ENCODE data around the gene CFAP45. TPM values are rescaled to one million over a fixed set of nuclear protein-coding genes. Genes with fewer than 3 reads are reported as not detected.

The CFAP45 gene
- not detected in 2 replicates for total RNA-seq (2014; rRNA removed; shearing (Covaris generic))
- 0.19 and 0.36 TPM in 2 replicates for polyA plus RNA-seq (2016; fragmentation: Nextera tagmentation; extraction: Ambion mirVana)
- long read RNA-seq = 0 reads

- TF ChIP-seq POLR2AphosphoS5 (IDR thresholded peaks at IDR 0.05; ENCODE audit: low read depth) (no peak), CTCF (conservative IDR thresholded peaks at IDR 0.05; ENCODE audit: low read depth in 2 of 2) (no peak), ZNF114 (CRISPR knock-in tag; IDR thresholded peaks at IDR 0.05) (0 out of 2 replicates have a peak, but pooled peaks have one; percentile 28), ZNF462 (CRISPR knock-in tag; IDR thresholded peaks at IDR 0.05) (0 out of 2 replicates have a peak, but pooled peaks have one; percentile 35), STAT1 (IDR thresholded peaks at IDR 0.05; ENCODE audit: unreplicated experiment) (no peak), EZH2phosphoT487 (IDR thresholded peaks at IDR 0.05; ENCODE audit: unreplicated experiment) (no peak)
- ATAC-seq (peak; percentile 96), DNase-seq (ENCODE audit: low spot score) (peak; percentile 97)
- Mint-ChIP-seq H3K4me3 (peak within 1 kb of the TSS; percentile 52), H3K27ac (no peak within 1 kb of the TSS; the same call in 1 of the 2 replicates), H3K4me1 (peaks cover 15% of the 10 kb centered on the region), H3K27me3 (ENCODE audit: insufficient read depth, low read depth, poor library complexity) (peaks cover 19% of the 10 kb centered on the region), H3K36me3 (ENCODE audit: low read depth) (peaks cover 3% of the 10 kb centered on the region; the same call in 1 of the 3 replicates), H3K9me3 (peaks cover 9% of the 10 kb centered on the region; the same call in 2 of the 3 replicates)
- Histone ChIP-seq H3K36me3 (ENCODE audit: insufficient read depth) (no peaks in the 10 kb centered on the region), H3K27me3 (ENCODE audit: insufficient read depth) (peaks cover 17% of the 10 kb centered on the region), H4K20me1 (replicated peaks; ENCODE audit: insufficient read depth) (no peaks in the 10 kb centered on the region), H3K4me1 (ENCODE audit: insufficient read depth) (peaks cover 12% of the 10 kb centered on the region), H2AFZ (peak within 1 kb of the TSS; percentile 94), H3K4me2 (peak within 1 kb of the TSS; percentile 79), H3K27ac (ENCODE audit: low read depth) (no peak within 1 kb of the TSS), H3K79me2 (replicated peaks; ENCODE audit: insufficient read depth) (no peaks in the 10 kb centered on the region), H3K4me3 (peak within 1 kb of the TSS; percentile 57), H3K9me2 (ENCODE audit: insufficient read depth) (no peaks in the 10 kb centered on the region), H3F3A (replicated peaks; ENCODE audit: low read depth) (no peaks in the 10 kb centered on the region)
Measured at GRCh38 chr1:159900086-159900680, at the start of gene CFAP45. Gene CFAP45, minus strand, starts transcription at chr1:159900165. Its CDS starts 67 bp downstream, at chr1:159900098.

Data from GM23338 (cell line).